GM23248 (cell line): ENCODE data around the gene ATP8A2. TPM values are rescaled to one million over a fixed set of nuclear protein-coding genes. Genes with fewer than 3 reads are reported as not detected.

Source experiments
- DNase-seq: peaks from one replicate; pipeline ENCODE4 v3.0.0-alpha.2; 2015
- H2AFZ ChIP-seq: fragments of 200-600 bp; sonication (generic); 2 replicates; pipeline ENCODE4 v1.6.1; 2016; ENCODE audit warnings: antibody characterized with exemption
- H3F3A ChIP-seq: fragments of 200-600 bp; sonication (generic); 2 replicates; pipeline ENCODE4 v1.6.1; 2016; ENCODE audit warnings: mild to moderate bottlenecking, antibody characterized with exemption, mixed run types; ENCODE audit not compliant: insufficient read depth
- H3K27ac ChIP-seq: fragments of 200-600 bp; sonication (generic); 2 replicates; pipeline ENCODE4 v1.5.1; 2016; ENCODE audit warnings: mild to moderate bottlenecking
- H3K27me3 ChIP-seq: fragments of 200-600 bp; sonication (generic); replicated peaks from 2 replicates; pipeline ENCODE4 v1.6.1; 2016; ENCODE audit warnings: mild to moderate bottlenecking; ENCODE audit not compliant: insufficient read depth
- H3K36me3 ChIP-seq: fragments of 200-600 bp; sonication (generic); 2 replicates; pipeline ENCODE4 v1.6.1; 2016; ENCODE audit warnings: low read depth, mild to moderate bottlenecking
- H3K4me1 ChIP-seq: fragments of 200-600 bp; sonication (generic); 2 replicates; pipeline ENCODE4 v1.6.1; 2016; ENCODE audit warnings: mild to moderate bottlenecking; ENCODE audit not compliant: insufficient read depth
- H3K4me2 ChIP-seq: fragments of 200-600 bp; sonication (generic); one replicate; pipeline ENCODE4 v1.6.1; 2016; ENCODE audit warnings: mild to moderate bottlenecking; ENCODE audit not compliant: unreplicated experiment
- H3K4me3 ChIP-seq: fragments of 200-600 bp; sonication (generic); 2 replicates; pipeline ENCODE4 v1.5.1; 2016; ENCODE audit warnings: mild to moderate bottlenecking
- H3K79me2 ChIP-seq: fragments of 200-600 bp; sonication (generic); 2 replicates; pipeline ENCODE4 v1.6.1; 2016; ENCODE audit warnings: mild to moderate bottlenecking; ENCODE audit not compliant: insufficient read depth
- H3K9ac ChIP-seq: fragments of 200-600 bp; sonication (generic); 2 replicates; pipeline ENCODE4 v1.6.1; 2016; ENCODE audit warnings: mild to moderate bottlenecking
- H3K9me2 ChIP-seq: fragments of 200-600 bp; sonication (generic); 2 replicates; pipeline ENCODE4 v1.6.1; 2016; ENCODE audit warnings: mixed run types, mild to moderate bottlenecking, moderate library complexity; ENCODE audit not compliant: insufficient read depth
- H3K9me3 ChIP-seq: fragments of 200-600 bp; sonication (generic); one replicate; pipeline ENCODE4 v1.6.1; 2017; ENCODE audit warnings: low read depth
- H4K20me1 ChIP-seq: fragments of 200-600 bp; sonication (generic); 2 replicates; pipeline ENCODE4 v1.6.0; 2016; ENCODE audit not compliant: insufficient read depth
- EZH2 ChIP-seq: fragments of 200-600 bp; sonication (generic); IDR thresholded peaks from 2 replicates; pipeline ENCODE4 v1.6.1; 2018; ENCODE audit warnings: antibody characterized with exemption, mild to moderate bottlenecking; ENCODE audit not compliant: insufficient read depth, poor library complexity, severe bottlenecking
- EZH2phosphoT487 ChIP-seq: fragments of 200-600 bp; sonication (generic); IDR thresholded peaks from 2 replicates; pipeline ENCODE4 v1.6.1; 2018; ENCODE audit warnings: antibody characterized with exemption, moderate library complexity, mild to moderate bottlenecking, low read depth; ENCODE audit not compliant: insufficient read depth
- WGBS, 2 experiments: methylation state at CpG; one replicate each; pipeline ENCODE4 v1.1.6; 2015 to 2017; ENCODE audit warnings: low lambda C conversion rate in 2 of 2, low coverage in 1 of 2; ENCODE audit errors: missing lambda C conversion rate in 2 of 2; 5-methylcytosine and 5-hydroxymethylcytosine counted together
- in situ Hi-C: fragments of 300-500 bp; cut with MboI; formaldehyde crosslinking; loops from 2 replicates; pipeline ENCODE4 v1.15.0; 2020
- polyA plus RNA-seq: library from polyadenylated mRNA; unstranded; fragments of >200 nt; fragmentation: Nextera tagmentation; extraction: Ambion mirVana; gene quantifications from 2 replicates; pipeline ENCODE4 v1.2.1, GENCODE V29; 2016
- total RNA-seq: library from RNA; depleted of rRNA; stranded (reverse); fragments of >200 nt; shearing (Covaris generic); gene quantifications from 2 replicates; pipeline ENCODE4 v1.2.3, GENCODE V29; 2014

The ATP8A2 gene
- total and polyA plus RNA-seq, 2 experiments from 2014 or later, result under 0.01 to 0.05 TPM

- Histone ChIP-seq H3K4me2 (no peak overlapping the region), H3K4me1 (no peaks in the 10 kb centered on the region), H3K36me3 (no peaks in the 10 kb centered on the region), H3K79me2 (no peaks in the 10 kb centered on the region), H3K4me3 (no peak overlapping the region), H3K9ac (no peak overlapping the region), H3K27me3 (no peaks in the 10 kb centered on the region; the same call in 1 of the 2 replicates), H3K27ac (no peak overlapping the region), H3K9me3 (no peaks in the 10 kb centered on the region), H3F3A (no peaks in the 10 kb centered on the region), H4K20me1 (no peaks in the 10 kb centered on the region), H3K9me2 (no peaks in the 10 kb centered on the region), H2AFZ (no peak overlapping the region)
- 24 to 30% methylated on average over 4 of the region's 4 CpGs for WGBS, 2 experiments
- no peak for DNase-seq
- in situ Hi-C loops, result no loop called here
- TF ChIP-seq EZH2phosphoT487 (no peak), EZH2 (no peak)
These were observed 471.9 kb downstream of the ATP8A2 start for GRCh38 chr13:25843692-25844091.

- H3K4me3 ChIP-seq, result no peak overlapping the region
- no peaks in the 10 kb centered on the region for H3K4me1 ChIP-seq
- H3F3A ChIP-seq, result no peaks in the 10 kb centered on the region
- no peak overlapping the region for H2AFZ ChIP-seq
- no peak for TF ChIP-seq EZH2phosphoT487
- TF ChIP-seq EZH2, result no peak
- DNase-seq, result no peak
- in situ Hi-C loops, result no loop called here
- H3K9me2 ChIP-seq, result no peaks in the 10 kb centered on the region
- no peaks in the 10 kb centered on the region for H4K20me1 ChIP-seq
- no peaks in the 10 kb centered on the region for H3K36me3 ChIP-seq
- no peaks in the 10 kb centered on the region for H3K79me2 ChIP-seq
- WGBS, 2 experiments, result 40 to 41% methylated on average over 7 of the region's 7 CpGs
- no peaks in the 10 kb centered on the region; the same call in 1 of the 2 replicates for H3K27me3 ChIP-seq
- no peak overlapping the region for H3K9ac ChIP-seq
- H3K27ac ChIP-seq, result no peak overlapping the region
- no peaks in the 10 kb centered on the region for H3K9me3 ChIP-seq
- no peak overlapping the region for H3K4me2 ChIP-seq
These were observed 473.0 kb downstream of the ATP8A2 start for GRCh38 chr13:25844559-25845434.

GRCh38 chr13:25846222-25846984 is 474.6 kb downstream of the ATP8A2 start:
- WGBS, 2 experiments, result 32 to 42% methylated on average over 4 of the region's 4 CpGs
- H3F3A ChIP-seq, result no peaks in the 10 kb centered on the region
- no peak overlapping the region for H3K27ac ChIP-seq
- no peak for TF ChIP-seq EZH2phosphoT487
- no peak for TF ChIP-seq EZH2
- no peaks in the 10 kb centered on the region for H3K9me3 ChIP-seq
- no peaks in the 10 kb centered on the region for H3K9me2 ChIP-seq
- no peaks in the 10 kb centered on the region for H3K4me1 ChIP-seq
- H3K9ac ChIP-seq, result no peak overlapping the region
- no peak overlapping the region for H3K4me2 ChIP-seq
- DNase-seq, result no peak
- H3K36me3 ChIP-seq, result no peaks in the 10 kb centered on the region
- no peaks in the 10 kb centered on the region for H3K79me2 ChIP-seq
- in situ Hi-C loops, result no loop called here
- no peak overlapping the region for H3K4me3 ChIP-seq
- H4K20me1 ChIP-seq, result no peaks in the 10 kb centered on the region
- no peak overlapping the region for H2AFZ ChIP-seq
- no peaks in the 10 kb centered on the region; the same call in 1 of the 2 replicates for H3K27me3 ChIP-seq

GRCh38 chr13:25847145-25847544 is 475.4 kb downstream of the ATP8A2 start:
- no peak overlapping the region for H3K9ac ChIP-seq
- H3K9me2 ChIP-seq, result no peaks in the 10 kb centered on the region
- H3K79me2 ChIP-seq, result no peaks in the 10 kb centered on the region
- H3K4me1 ChIP-seq, result no peaks in the 10 kb centered on the region
- no peaks in the 10 kb centered on the region for H3K36me3 ChIP-seq
- no peaks in the 10 kb centered on the region; the same call in 1 of the 2 replicates for H3K27me3 ChIP-seq
- WGBS, 2 experiments, result 78 to 87% methylated on average over 5 of the region's 5 CpGs
- no peak overlapping the region for H3K4me3 ChIP-seq
- in situ Hi-C loops, result no loop called here
- no peaks in the 10 kb centered on the region for H3F3A ChIP-seq
- no peak overlapping the region for H3K4me2 ChIP-seq
- H3K9me3 ChIP-seq, result no peaks in the 10 kb centered on the region
- DNase-seq, result no peak
- H3K27ac ChIP-seq, result no peak overlapping the region
- no peaks in the 10 kb centered on the region for H4K20me1 ChIP-seq
- H2AFZ ChIP-seq, result no peak overlapping the region
- TF ChIP-seq EZH2 (no peak), EZH2phosphoT487 (no peak)
